SK-N-SH (cell line): ENCODE measurements around the gene MYOZ2. TPM values are rescaled to one million over a fixed set of nuclear protein-coding genes. Genes with fewer than 3 reads are reported as not detected.

Experiments
- CTCF ChIA-PET: fragments of 300-600, 350-600 bp; formaldehyde crosslinking; extraction: SDS; loops from one replicate; lab custom pipeline; 2021; lab: Yijun Ruan, JAX
- POLR2A ChIA-PET: fragments of 350-600 bp; sonication (Branson Sonifier 250); formaldehyde crosslinking; extraction: SDS; loops from one replicate; lab custom pipeline; 2020; ENCODE audit warnings: antibody characterized with exemption, inconsistent platforms; lab: Yijun Ruan, JAX
- DNase-seq: peaks from one replicate; pipeline ENCODE4 v3.0.0; 2012
- H2AFZ ChIP-seq: fragments of 200-600 bp; sonication (generic); 2 replicates; pipeline ENCODE4 v1.8.1; 2016; ENCODE audit warnings: antibody characterized with exemption, mild to moderate bottlenecking, low read depth
- H3F3A ChIP-seq: fragments of 200-600 bp; sonication (generic); replicated peaks from 2 replicates; pipeline ENCODE3; 2016; ENCODE audit warnings: antibody characterized with exemption, mild to moderate bottlenecking; ENCODE audit not compliant: insufficient read depth
- H3K27ac ChIP-seq, 2 experiments: fragments of 200-500 bp in 1 of 2; fragments of 200-600 bp in 1 of 2; sonication (Bioruptor generic) in 1 of 2; sonication (generic), shearing (Covaris generic) in 1 of 2; 2 replicates each; pipeline versions ENCODE4 v1.5.1 to v1.6.1; 2014 to 2016; ENCODE audit warnings: low read depth in 2 of 2, inconsistent platforms in 1 of 2, low read length in 1 of 2, mild to moderate bottlenecking in 1 of 2, mixed read lengths in 1 of 2
- H3K27me3 ChIP-seq: fragments of 200-600 bp; sonication (generic), shearing (Covaris generic); 2 replicates; pipeline ENCODE4 v1.6.1; 2016; ENCODE audit warnings: mixed run types; ENCODE audit not compliant: insufficient read depth
- H3K36me3 ChIP-seq, 2 experiments: fragments of 200-500 bp in 1 of 2; fragments of 200-600 bp in 1 of 2; sonication (Bioruptor generic) in 1 of 2; sonication (generic) in 1 of 2; replicated peaks in 1 of 2; 2 replicates each; pipeline versions ENCODE3 to v1.5.1; 2014 to 2016; ENCODE audit warnings: low read length in 1 of 2, mild to moderate bottlenecking in 1 of 2; ENCODE audit not compliant: insufficient read depth in 2 of 2, control insufficient read depth in 1 of 2
- H3K4me1 ChIP-seq, 2 experiments: fragments of 200-500 bp in 1 of 2; fragments of 200-600 bp in 1 of 2; sonication (Bioruptor generic) in 1 of 2; sonication (generic), shearing (Covaris generic) in 1 of 2; 2 replicates each; pipeline versions ENCODE4 v1.5.1 to v1.6.1; 2014 to 2016; ENCODE audit warnings: low read depth in 1 of 2, low read length in 1 of 2, mixed run types in 1 of 2; ENCODE audit not compliant: insufficient read depth in 2 of 2, control insufficient read depth in 1 of 2
- H3K4me2 ChIP-seq: fragments of 200-600 bp; sonication (generic), shearing (Covaris generic); 2 replicates; pipeline ENCODE4 v1.6.1; 2017; ENCODE audit warnings: mixed run types
- H3K4me3 ChIP-seq, 2 experiments: fragments of 200-500 bp in 1 of 2; fragments of 200-600 bp in 1 of 2; sonication (Bioruptor generic) in 1 of 2; sonication (generic), shearing (Covaris generic) in 1 of 2; 2 replicates each; pipeline versions ENCODE4 v1.5.1 to v1.8.1; 2014 to 2016; ENCODE audit warnings: low read depth in 2 of 2, inconsistent platforms in 1 of 2, low read length in 1 of 2, mild to moderate bottlenecking in 1 of 2, mixed read lengths in 1 of 2, moderate library complexity in 1 of 2
- H3K79me2 ChIP-seq: fragments of 200-600 bp; sonication (generic); 2 replicates; pipeline ENCODE4 v1.8.1; 2017; ENCODE audit warnings: mild to moderate bottlenecking; ENCODE audit not compliant: insufficient read depth
- H3K9ac ChIP-seq: fragments of 200-600 bp; sonication (generic); 2 replicates; pipeline ENCODE4 v1.6.1; 2017; ENCODE audit warnings: mixed run types
- H3K9me2 ChIP-seq: fragments of 200-600 bp; sonication (generic); 2 replicates; pipeline ENCODE4 v1.6.1; 2017; ENCODE audit warnings: mixed run types
- H3K9me3 ChIP-seq: fragments of 200-600 bp; sonication (generic); 2 replicates; pipeline ENCODE4 v1.6.1; 2017; ENCODE audit warnings: mixed run types, mild to moderate bottlenecking, moderate library complexity
- H4K20me1 ChIP-seq: fragments of 200-600 bp; sonication (generic); 2 replicates; pipeline ENCODE4 v1.6.1; 2017; ENCODE audit warnings: mild to moderate bottlenecking, mixed run types; ENCODE audit not compliant: insufficient read depth
- CTCF ChIP-seq: fragments of 200-600 bp; sonication (generic); IDR thresholded peaks from 2 replicates; pipeline ENCODE4 v1.6.1; 2017; ENCODE audit warnings: antibody characterized with exemption, mild to moderate bottlenecking, moderate library complexity
- ELF1 ChIP-seq: IDR thresholded peaks from 2 replicates; pipeline ENCODE4 v1.4.0; 2012
- FOSL2 ChIP-seq: IDR thresholded peaks from 2 replicates; pipeline ENCODE4 v1.4.0; 2012; ENCODE audit warnings: low read depth, mild to moderate bottlenecking, moderate library complexity, borderline replicate concordance
- FOXJ3 ChIP-seq: sonication (generic); formaldehyde crosslinking; IDR thresholded peaks from 2 replicates; pipeline ENCODE4 v1.5.1; 2020; ENCODE audit warnings: mild to moderate bottlenecking, missing genetic modification reagents
- FOXM1 ChIP-seq: IDR thresholded peaks from 2 replicates; pipeline ENCODE4 v1.4.0; 2012; ENCODE audit warnings: low read depth, mild to moderate bottlenecking
- GATA2 ChIP-seq: sonication (generic); formaldehyde crosslinking; IDR thresholded peaks from 2 replicates; pipeline ENCODE4 v1.5.0; 2020; ENCODE audit warnings: mild to moderate bottlenecking, missing genetic modification reagents
- IRF3 ChIP-seq: fragments of 150-350 bp; IDR thresholded peaks from 2 replicates; pipeline ENCODE4 v1.6.1; 2016; ENCODE audit warnings: mild to moderate bottlenecking, low read depth, low read length
- MAX ChIP-seq: IDR thresholded peaks from 2 replicates; pipeline ENCODE4 v1.4.0; 2012; ENCODE audit warnings: low read depth
- MEF2A ChIP-seq: IDR thresholded peaks from 2 replicates; pipeline ENCODE4 v1.4.0; 2012; ENCODE audit warnings: low read depth, borderline replicate concordance
- NFIC ChIP-seq: IDR thresholded peaks from 2 replicates; pipeline ENCODE4 v1.4.0; 2012; ENCODE audit warnings: borderline replicate concordance
- NRF1 ChIP-seq: IDR thresholded peaks from 2 replicates; pipeline ENCODE4 v1.6.1; 2012; ENCODE audit warnings: low read depth, mild to moderate bottlenecking, low read length
- POLR2AphosphoS5 ChIP-seq: IDR thresholded peaks from 2 replicates; pipeline ENCODE4 v1.6.1; 2012; ENCODE audit warnings: low read depth, low read length
- RAD21 ChIP-seq: IDR thresholded peaks from 2 replicates; pipeline ENCODE4 v1.6.1; 2012; ENCODE audit warnings: mild to moderate bottlenecking, low read length
- REST ChIP-seq: IDR thresholded peaks from 2 replicates; pipeline ENCODE4 v1.6.1; 2012; ENCODE audit warnings: mild to moderate bottlenecking, low read depth, low read length, moderate library complexity
- SMC3 ChIP-seq: IDR thresholded peaks from 2 replicates; pipeline ENCODE4 v1.6.1; 2012; ENCODE audit warnings: low read depth, low read length, improper control_type of control experiment
- TAF1 ChIP-seq: IDR thresholded peaks from 2 replicates; pipeline ENCODE4 v1.6.1; 2012; ENCODE audit warnings: low read depth, mild to moderate bottlenecking, low read length, moderate library complexity, borderline replicate concordance
- TCF12 ChIP-seq: IDR thresholded peaks from 2 replicates; pipeline ENCODE4 v1.4.0; 2012
- TEAD4 ChIP-seq: IDR thresholded peaks from 2 replicates; pipeline ENCODE4 v1.4.0; 2012; ENCODE audit warnings: mild to moderate bottlenecking, borderline replicate concordance; ENCODE audit not compliant: insufficient read depth
- USF2 ChIP-seq: fragments of 150-350 bp; IDR thresholded peaks from 2 replicates; pipeline ENCODE4 v1.6.1; 2017; ENCODE audit warnings: antibody characterized with exemption, low read length, low read depth, borderline replicate concordance
- WGBS: methylation state at CpG from one replicate; pipeline ENCODE4 v1.1.6; 2017; ENCODE audit warnings: low lambda C conversion rate; 5-methylcytosine and 5-hydroxymethylcytosine counted together
- polyA plus RNA-seq, 3 experiments: library from polyadenylated mRNA; depleted of rRNA; stranded (reverse); fragments of >200 nt; gene quantifications; 2 replicates each; pipeline ENCODE4 v1.2.3, GENCODE V29; 2012

MYOZ2 gene
- polyA plus RNA-seq, 1 of the 3 experiments (the other 2 are of a cell fraction) = 0.26 TPM

- Histone ChIP-seq H4K20me1 (no peaks in the 10 kb centered on the region), H3K79me2 (no peaks in the 10 kb centered on the region), H3K27me3 (no peaks in the 10 kb centered on the region), H3F3A (peaks cover 17% of the 10 kb centered on the region), H3K36me3 (no peaks in the 10 kb centered on the region), H3K27ac (no peak overlapping the region), H3K9me2 (no peaks in the 10 kb centered on the region), H3K9ac (no peak overlapping the region), H3K4me1 (peaks cover 0 to 8% of the 10 kb centered on the region in 2 experiments; a peak in 1 of 4 replicates), H3K4me2 (no peak overlapping the region), H3K9me3 (no peaks in the 10 kb centered on the region), H2AFZ (peak overlapping the region; percentile 52; the same call in 1 of the 2 replicates), H3K4me3 (no peak overlapping the region)
- ChIA-PET POLR2A (no interaction called here), CTCF (interaction anchor here (1.1 kb wide), 1 partner anchor 12 kb away, joined by 4 read pairs; no protein-coding TSS in a partner anchor)
- no peak for DNase-seq
- TF ChIP-seq IRF3 (no peak), TCF12 (no peak), FOXJ3 (CRISPR knock-in tag) (no peak), ELF1 (no peak), MEF2A (no peak), GATA2 (CRISPR knock-in tag) (no peak), MAX (no peak), SMC3 (no peak), CTCF (no peak), REST (no peak), RAD21 (no peak), FOXM1 (no peak), TEAD4 (no peak), NFIC (no peak), FOSL2 (no peak), NRF1 (no peak), TAF1 (no peak), USF2 (no peak), POLR2AphosphoS5 (no peak)
- WGBS = 93% methylated on average over 3 of the region's 3 CpGs
Observed at GRCh38 chr4:119116925-119117900, 18.4 kb upstream of the MYOZ2 start.
